GM21423 (cell line): ENCODE measurements around the gene TIMELESS.
"Not testable (repeated sequence)": the region's sequence is repeated elsewhere in the genome, so short reads cannot be mapped to it uniquely, and the experiment has no call there.

Experiments
- ATAC-seq: cut with Tn5 transposase; IDR thresholded peaks from one replicate; pipeline ENCODE4 v1.9.1; 2021; ENCODE audit warnings: mild to moderate bottlenecking, moderate library complexity; ENCODE audit not compliant: unreplicated experiment

Gene TIMELESS, protein sequence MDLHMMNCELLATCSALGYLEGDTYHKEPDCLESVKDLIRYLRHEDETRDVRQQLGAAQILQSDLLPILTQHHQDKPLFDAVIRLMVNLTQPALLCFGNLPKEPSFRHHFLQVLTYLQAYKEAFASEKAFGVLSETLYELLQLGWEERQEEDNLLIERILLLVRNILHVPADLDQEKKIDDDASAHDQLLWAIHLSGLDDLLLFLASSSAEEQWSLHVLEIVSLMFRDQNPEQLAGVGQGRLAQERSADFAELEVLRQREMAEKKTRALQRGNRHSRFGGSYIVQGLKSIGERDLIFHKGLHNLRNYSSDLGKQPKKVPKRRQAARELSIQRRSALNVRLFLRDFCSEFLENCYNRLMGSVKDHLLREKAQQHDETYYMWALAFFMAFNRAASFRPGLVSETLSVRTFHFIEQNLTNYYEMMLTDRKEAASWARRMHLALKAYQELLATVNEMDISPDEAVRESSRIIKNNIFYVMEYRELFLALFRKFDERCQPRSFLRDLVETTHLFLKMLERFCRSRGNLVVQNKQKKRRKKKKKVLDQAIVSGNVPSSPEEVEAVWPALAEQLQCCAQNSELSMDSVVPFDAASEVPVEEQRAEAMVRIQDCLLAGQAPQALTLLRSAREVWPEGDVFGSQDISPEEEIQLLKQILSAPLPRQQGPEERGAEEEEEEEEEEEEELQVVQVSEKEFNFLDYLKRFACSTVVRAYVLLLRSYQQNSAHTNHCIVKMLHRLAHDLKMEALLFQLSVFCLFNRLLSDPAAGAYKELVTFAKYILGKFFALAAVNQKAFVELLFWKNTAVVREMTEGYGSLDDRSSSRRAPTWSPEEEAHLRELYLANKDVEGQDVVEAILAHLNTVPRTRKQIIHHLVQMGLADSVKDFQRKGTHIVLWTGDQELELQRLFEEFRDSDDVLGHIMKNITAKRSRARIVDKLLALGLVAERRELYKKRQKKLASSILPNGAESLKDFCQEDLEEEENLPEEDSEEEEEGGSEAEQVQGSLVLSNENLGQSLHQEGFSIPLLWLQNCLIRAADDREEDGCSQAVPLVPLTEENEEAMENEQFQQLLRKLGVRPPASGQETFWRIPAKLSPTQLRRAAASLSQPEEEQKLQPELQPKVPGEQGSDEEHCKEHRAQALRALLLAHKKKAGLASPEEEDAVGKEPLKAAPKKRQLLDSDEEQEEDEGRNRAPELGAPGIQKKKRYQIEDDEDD

DNA sequence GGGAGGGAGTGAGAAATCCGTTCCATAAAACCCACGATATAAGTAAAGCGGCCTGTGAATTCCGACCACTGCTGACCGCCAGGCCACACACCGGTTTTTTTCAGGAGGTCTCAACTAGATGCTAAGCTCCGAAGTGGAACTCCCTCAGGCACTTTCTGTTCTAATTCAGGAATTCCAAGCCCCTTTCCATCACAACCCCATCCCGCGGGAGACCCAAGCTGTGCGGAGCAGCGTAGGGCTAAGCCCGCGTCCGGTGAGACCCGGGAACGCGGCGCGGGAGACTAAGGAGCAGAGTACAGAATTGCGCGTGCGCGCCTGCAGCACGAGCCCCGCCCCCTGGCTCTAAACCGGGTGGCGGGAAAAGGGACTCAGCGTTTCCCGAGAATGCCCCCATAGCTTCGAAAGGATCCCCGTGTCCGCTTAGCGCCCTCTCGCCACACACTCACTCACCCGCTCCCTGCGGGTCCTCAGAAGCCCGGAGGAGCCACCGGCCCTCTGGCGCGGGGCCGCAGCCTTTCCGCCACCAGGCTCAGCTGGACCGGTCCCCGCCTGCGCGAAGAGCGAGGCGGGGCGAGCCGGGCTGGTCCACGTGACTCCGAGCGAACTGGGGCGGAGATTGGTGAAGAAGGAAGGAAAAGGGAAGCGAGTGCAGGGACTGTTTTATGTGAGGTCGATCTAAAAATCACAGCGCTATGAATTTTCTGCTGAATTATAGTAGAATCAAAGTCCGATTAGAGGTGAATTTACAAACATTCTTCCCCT lies at the start of gene TIMELESS:
Gene TIMELESS (minus strand): TSS at position 567 of the 762 bp plus-strand sequence. CDS start 15,256 bp downstream, outside the sequence.
- peak; percentile 94 for ATAC-seq

DNA sequence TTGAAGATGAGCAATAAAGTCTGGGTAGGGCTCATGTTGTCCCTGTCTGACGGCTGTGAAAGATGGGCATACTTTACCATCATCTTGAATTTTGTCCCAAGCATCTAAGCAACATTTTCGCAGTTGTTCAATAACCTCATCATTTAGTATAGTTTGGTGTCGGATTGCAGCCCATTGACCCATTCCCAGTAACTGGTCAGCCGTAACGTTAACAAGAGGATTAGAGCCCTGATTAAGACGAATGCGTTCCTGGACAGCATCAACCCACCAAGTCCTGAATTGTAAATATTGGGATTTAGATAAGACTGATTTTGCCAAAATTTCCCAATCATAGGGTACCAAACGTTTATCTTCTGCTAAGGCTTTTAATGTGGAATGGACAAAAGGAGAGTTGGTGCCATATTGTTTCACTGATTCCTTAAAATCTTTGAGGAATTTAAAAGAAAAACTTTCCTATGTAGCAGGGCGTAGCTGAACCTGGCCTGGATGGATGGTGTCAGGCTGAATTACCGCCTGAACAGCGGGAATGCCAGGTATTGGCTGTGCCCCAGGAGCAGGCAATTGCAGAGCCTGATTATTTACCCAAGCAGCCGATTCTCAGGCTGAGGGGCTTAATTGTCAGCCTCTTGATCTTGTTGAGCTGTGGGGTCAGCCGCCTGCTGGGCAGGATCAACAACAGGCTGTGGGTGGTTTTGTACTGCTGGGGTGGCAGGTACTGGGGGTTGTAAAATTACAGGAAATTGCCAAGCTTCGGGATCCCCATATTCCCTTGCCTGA lies 49.1 kb upstream of the TIMELESS start:
- ATAC-seq = not testable (repeated sequence)

GRCh38 chr12:56496704-56497103 lies 47.5 kb upstream of the TIMELESS start:
- ATAC-seq = not testable (repeated sequence)

DNA sequence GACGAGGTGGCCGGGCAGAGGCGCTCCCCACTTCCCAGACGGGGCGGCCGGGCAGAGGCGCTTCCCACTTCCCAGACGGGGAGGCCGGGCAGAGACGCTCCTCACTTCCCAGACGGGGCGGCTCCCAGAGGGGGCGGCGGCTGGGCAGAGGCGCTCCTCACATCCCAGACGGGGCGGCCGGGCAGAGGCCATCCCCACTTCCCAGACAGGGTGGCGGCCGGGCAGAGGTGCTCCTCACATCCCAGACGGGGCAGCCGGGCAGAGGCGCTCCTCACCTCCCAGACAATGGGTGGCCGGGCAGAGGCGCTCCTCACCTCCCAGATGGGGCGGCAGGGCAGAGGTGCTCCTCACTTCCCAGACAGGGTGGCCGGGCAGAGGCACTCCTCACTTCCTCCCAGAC lies 45.3 kb upstream of the TIMELESS start:
- ATAC-seq = not testable (repeated sequence)

DNA sequence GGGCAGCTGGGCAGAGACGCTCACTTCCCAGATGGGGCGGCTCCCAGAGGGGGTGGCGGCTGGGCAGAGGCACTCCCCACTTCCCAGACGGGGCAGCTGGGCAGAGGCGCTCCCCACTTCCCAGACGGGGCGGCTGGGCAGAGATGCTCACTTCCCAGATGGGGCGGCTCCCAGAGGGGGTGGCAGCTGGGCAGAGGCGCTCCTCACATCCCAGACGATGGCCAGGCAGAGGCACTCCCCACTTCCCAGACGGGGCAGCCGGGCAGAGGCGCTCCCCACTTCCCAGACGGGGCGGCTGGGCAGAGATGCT lies 44.8 kb upstream of the TIMELESS start:
- not testable (repeated sequence) for ATAC-seq

GRCh38 chr12:56493409-56494105 lies 44.3 kb upstream of the TIMELESS start:
- ATAC-seq = not testable (repeated sequence)

GRCh38 chr12:56490360-56490759 lies 41.1 kb upstream of the TIMELESS start:
- ATAC-seq = no peak

- peak; percentile 88 for ATAC-seq
Observed at GRCh38 chr12:56488041-56488955, 39.1 kb upstream of the TIMELESS start, which contains the start of gene GLS2. Gene GLS2 (minus strand): TSS chr12:56488161. CDS start chr12:56488118, 43 bp downstream.

DNA sequence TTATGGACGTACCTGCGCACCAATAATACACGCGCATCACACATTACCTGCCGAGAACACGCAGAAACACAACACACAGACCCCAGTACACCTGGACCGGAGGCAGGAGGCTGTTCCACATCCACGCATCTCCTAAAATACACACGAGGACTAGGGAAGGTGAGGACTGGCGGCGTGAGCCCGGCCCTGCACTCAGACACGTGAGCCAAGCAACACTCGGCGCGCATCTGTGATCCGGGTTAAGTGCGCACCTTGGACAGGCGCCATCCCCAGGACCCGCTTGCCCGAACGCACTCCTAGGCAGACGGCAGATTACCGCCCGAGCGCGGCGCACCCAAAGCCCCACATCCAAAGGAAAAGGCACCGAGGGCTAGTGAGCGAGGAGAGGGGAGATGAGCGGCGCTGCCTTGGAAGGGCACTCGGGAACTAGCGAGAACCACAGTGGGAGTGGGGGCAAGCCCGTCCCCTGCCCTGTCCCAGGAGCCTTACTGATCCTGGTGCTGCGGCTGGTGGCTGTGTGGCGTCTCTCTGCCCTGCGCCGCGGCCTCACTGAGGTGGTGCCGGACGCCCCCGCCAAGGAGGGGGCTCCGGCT lies 38.3 kb upstream of the TIMELESS start:
- ATAC-seq = no peak

DNA sequence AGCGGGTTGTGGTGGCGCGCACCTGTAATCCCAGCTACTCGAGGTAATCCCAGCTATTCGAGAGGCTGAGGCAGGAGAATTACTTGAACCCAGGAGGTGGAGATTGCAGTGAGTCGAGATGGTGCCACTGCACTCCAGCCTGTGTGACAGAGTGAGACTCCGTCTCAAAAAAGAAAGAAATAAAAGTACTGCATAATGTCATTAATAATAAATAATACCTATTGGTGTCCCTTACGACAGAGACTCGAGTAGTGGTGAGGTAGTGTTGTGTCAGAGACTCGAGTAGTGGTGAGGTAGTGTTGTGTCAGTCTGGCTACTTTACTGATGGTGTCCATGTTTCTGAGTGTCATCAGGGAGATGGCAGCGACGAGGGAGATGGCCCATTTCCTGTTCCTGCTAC lies 37.5 kb upstream of the TIMELESS start:
- ATAC-seq = no peak

DNA sequence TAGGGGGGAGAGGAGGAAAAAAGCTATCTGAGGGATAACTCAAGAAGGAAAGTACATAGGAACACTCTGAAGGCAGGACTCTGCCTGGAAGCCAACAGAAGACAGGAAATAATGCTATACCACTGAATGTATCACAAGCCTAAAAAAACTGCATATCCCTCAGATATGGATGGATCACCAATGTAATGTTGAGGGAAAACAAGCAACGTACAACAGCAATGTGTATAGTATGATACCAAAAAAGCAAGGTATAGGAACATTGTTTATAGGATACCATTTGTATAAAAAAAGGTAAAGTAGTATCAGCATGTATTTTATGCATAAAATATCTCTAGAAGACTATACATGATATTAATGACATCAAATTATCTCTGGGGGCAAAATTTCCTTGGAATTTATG lies 35.3 kb upstream of the TIMELESS start:
- ATAC-seq = no peak

DNA sequence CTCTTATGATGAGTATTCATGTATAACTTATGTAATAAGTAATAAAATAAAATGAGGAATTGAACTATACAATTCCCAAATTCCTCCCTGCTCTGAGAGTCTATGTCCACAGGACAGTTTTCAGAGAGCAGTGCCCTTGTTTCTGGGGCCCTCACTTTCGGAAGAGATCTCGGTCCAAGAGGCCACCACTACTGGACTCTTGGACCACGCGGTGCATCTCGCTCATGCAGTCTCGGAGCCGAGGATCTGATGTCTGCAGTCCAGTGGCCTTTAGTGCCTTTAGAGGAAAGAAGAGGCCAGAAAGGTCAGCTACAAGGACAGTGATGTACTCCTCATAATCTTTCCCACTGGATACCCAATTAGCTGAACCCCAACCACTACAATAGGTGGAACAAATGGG lies 30.4 kb upstream of the TIMELESS start:
- ATAC-seq = no peak

DNA sequence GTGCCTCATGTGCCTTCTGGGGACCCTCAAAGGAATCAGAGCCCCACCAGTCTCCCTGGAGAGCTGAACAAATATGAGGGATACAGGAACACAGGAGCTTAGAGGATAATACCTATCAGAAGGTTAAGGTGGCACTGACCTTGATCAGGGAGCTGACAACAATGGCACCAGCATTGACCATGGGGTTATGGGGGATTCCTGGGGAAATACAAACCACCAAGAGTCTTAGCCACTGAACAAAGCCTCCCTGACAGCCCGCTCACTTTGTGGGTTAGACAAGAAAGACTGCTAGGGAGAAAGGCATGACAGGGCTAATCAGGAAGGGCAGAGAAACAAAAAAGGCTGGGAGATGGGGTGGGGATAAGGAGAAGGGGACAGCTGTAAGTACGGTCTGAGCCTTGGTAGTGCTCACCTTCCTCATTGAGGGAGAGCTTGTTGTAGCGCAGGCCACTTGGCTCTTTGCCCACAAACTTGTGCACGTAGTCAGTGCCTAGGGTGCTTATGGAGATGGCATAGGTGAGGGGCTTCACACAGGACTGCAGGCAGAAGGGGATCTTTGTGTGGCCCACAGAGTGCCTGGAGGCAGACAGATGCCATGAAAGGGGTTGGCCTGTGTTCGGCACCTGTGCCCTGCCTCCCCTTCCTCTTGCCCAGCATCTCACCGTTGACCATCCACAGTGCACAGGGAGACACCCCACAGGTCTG lies 28.4 kb upstream of the TIMELESS start:
- ATAC-seq = no peak

GRCh38 chr12:56476972-56477432 lies 27.8 kb upstream of the TIMELESS start:
- ATAC-seq = no peak

- no peak for ATAC-seq
Observed at GRCh38 chr12:56476143-56476542, 26.9 kb upstream of the TIMELESS start.

GRCh38 chr12:56474389-56474788 lies 25.2 kb upstream of the TIMELESS start:
- ATAC-seq = no peak
